Sigmoid colon (tissue), 4 donors: ENCODE data around the gene GPR68.

Experiments
- EP300 ChIP-seq, 4 donors: sonication (generic); formaldehyde crosslinking; IDR thresholded peaks; one replicate each; pipeline ENCODE4 v1.6.1; 2017; ENCODE audit warnings: antibody characterized with exemption in 4 of 4
- POLR2A ChIP-seq, 2 donors: fragments of 450-650 bp; IDR thresholded peaks; one replicate each; pipeline ENCODE4 v1.6.1; 2016; ENCODE audit warnings: antibody characterized with exemption in 2 of 2, mild to moderate bottlenecking in 2 of 2, moderate library complexity in 2 of 2
- POLR2AphosphoS5 ChIP-seq, 4 donors: sonication (generic); formaldehyde crosslinking; IDR thresholded peaks; one replicate each; pipeline ENCODE4 v1.6.1; 2017; ENCODE audit warnings: antibody characterized with exemption in 4 of 4
- TF ChIP-seq, protein P1 (sequence below), 4 experiments: fragments of 450-650 bp in 3 of 4; fragments of 200-600 bp in 1 of 4; IDR thresholded peaks; one replicate each; pipeline ENCODE4 v1.5.1; 2016 to 2019; ENCODE audit warnings: antibody characterized with exemption in 4 of 4, mild to moderate bottlenecking in 3 of 4, moderate library complexity in 2 of 4

DNA sequence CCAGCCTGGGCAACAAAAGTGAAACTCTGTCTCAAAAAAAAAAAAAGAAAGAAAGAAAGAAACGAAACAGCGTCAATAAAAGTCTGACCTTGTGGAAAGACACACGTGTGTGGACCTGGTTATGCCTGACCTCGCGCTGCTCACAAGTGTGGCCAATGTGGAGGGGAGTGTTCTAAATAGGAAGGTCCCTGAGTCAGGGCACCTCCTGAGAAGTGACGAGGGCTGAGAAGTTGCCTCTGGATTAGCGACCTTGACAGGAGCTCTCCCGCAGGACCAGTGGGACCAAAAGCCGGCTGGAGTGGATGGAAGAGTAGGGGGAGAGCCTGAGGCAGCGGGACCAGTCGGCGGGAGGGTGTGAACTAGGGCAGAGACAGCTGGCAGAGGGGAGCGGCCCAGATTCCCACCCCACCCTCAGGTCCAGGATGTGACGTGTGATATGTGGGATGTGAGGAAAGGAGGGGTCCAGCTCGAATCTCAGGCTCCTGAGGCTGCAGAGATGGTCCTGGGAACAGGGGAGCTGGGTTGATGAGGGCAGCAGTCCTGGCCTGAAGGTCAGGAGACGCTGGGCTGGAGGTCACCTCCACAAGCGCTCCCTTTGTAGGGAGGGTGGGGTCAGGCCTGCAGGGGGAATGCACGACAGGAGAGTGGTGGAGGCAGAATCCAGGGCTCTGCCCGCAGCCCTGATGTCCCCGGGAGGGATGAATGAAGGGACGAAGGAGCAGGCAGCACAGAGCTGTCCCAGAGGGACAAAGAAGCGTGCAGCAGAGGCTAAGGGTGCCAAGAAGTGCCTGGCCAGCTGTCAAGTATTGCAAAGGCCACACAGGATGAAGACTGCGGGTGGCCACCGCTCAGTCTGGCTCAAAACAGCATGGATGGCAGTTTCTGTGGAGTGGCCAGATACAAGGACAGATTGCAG is 24.8 kb upstream of the GPR68 start:
- TF ChIP-seq, protein P1, sequence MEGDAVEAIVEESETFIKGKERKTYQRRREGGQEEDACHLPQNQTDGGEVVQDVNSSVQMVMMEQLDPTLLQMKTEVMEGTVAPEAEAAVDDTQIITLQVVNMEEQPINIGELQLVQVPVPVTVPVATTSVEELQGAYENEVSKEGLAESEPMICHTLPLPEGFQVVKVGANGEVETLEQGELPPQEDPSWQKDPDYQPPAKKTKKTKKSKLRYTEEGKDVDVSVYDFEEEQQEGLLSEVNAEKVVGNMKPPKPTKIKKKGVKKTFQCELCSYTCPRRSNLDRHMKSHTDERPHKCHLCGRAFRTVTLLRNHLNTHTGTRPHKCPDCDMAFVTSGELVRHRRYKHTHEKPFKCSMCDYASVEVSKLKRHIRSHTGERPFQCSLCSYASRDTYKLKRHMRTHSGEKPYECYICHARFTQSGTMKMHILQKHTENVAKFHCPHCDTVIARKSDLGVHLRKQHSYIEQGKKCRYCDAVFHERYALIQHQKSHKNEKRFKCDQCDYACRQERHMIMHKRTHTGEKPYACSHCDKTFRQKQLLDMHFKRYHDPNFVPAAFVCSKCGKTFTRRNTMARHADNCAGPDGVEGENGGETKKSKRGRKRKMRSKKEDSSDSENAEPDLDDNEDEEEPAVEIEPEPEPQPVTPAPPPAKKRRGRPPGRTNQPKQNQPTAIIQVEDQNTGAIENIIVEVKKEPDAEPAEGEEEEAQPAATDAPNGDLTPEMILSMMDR (IDR thresholded peaks at IDR 0.05): no peak
- TF ChIP-seq POLR2A (IDR thresholded peaks at IDR 0.05) (no peak), POLR2AphosphoS5 (IDR thresholded peaks at IDR 0.05) (no peak), EP300 (IDR thresholded peaks at IDR 0.05) (no peak)
